ENCODE data around the gene CCL8. TPM values are rescaled to one million over a fixed set of nuclear protein-coding genes. Genes with fewer than 3 reads are reported as not detected.

The CCL8 gene
- total and polyA plus RNA-seq, 10 of the 15 experiments (the other 5 are each of a cell fraction or from before 2014, with no cell fraction given) = not detected

DNA sequence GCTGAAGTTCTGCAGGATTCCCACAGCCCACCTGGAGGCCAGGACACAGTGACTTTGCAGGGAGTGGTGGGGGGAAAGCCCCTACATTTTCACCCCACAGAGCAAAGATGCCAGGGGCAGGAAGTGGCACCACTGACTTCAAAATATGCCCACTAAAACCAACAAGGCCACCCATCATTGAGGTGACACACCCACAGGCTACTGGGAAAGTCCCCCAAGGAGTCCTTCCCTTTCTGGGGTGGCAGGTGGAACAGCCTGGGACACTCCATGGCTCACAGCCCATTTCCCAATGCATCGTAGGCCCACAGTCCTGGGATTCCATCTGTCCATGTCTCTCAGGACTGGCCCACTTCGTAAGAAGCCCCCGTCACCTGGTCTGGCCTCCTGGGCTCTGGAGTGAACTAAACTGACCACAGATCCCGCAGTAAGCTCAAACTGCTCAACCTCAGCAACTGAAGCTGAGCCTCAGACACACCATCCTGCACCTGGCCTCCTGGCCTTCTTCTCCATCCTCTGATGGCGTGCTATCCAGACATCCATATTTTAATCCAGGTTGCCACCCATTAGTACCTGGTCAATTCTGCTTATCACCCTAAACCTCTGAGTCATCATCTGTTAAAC lies 51.3 kb downstream of the CCL8 start:
- ChIA-PET POLR2A (interaction anchor here (2.0 kb wide), 1 partner anchor 13 kb away, joined by 5 read pairs; no protein-coding TSS in a partner anchor), CTCF (interaction anchor here (0.9 to 7.2 kb wide), 3 partner anchors 9 to 28 kb away, joined by 3 to 66 read pairs (median 6); partner anchors contain the start of gene CCL1), RAD21 (ENCODE audit: unreplicated experiment) (no interaction called here), SMC1A (ENCODE audit: uncharacterized antibody, unreplicated experiment) (interaction anchor here (0.6 to 3.4 kb wide), 2 partner anchors 9 to 199 kb away, joined by 4 to 14 read pairs; partner anchors contain the start of gene CCL1)
- 35% methylated on average over 5 of the region's 5 CpGs for WGBS (ENCODE audit: insufficient coverage, insufficient replicate concordance, low lambda C conversion rate, missing lambda C conversion rate)
- no TSS peak for BruUV-seq (replicated peaks)
- Histone ChIP-seq H3K27me3 (replicated peaks in 1 of 2; ENCODE audit: control insufficient read depth in 2 of 2, insufficient read depth in 2 of 2, low read length in 1 of 2) (peaks cover 0 to 12% of the 10 kb centered on the region in 2 experiments; a peak in 2 of 4 replicates), H3K27ac (ENCODE audit: control insufficient read depth, insufficient read depth) (no peak overlapping the region), H3K79me2 (ENCODE audit: control insufficient read depth, insufficient read depth, low read length) (no peaks in the 10 kb centered on the region), H3K4me2 (ENCODE audit: control insufficient read depth, insufficient read depth) (no peak overlapping the region), H3K9me3 (replicated peaks; ENCODE audit: control insufficient read depth, insufficient read depth, low read length) (no peaks in the 10 kb centered on the region), H3K9ac (ENCODE audit: control insufficient read depth, insufficient read depth, low read length) (no peak overlapping the region), H4K20me1 (ENCODE audit: control insufficient read depth, insufficient read depth) (no peaks in the 10 kb centered on the region), H3K4me3 (no peak overlapping the region), H3K4me1 (ENCODE audit: control insufficient read depth, insufficient read depth, low read length) (peaks cover 13% of the 10 kb centered on the region), H3K36me3 (ENCODE audit: control insufficient read depth in 2 of 2, insufficient read depth in 2 of 2, low read length in 1 of 2) (no peaks in the 10 kb centered on the region), H2AFZ (ENCODE audit: control insufficient read depth, low read depth, low read length) (no peak overlapping the region)
- intact Hi-C loops (cut with micrococcal nuclease; ENCODE audit: unreplicated experiment) = loop anchor here (10.0 kb wide), 1 partner anchor 406 kb away; no protein-coding TSS in a partner anchor
- in situ Hi-C loops (cut with MboI) = no loop called here
- no peak; the same call in none of the 3 replicates for ATAC-seq
- FAIRE-seq = no peak
- TF ChIP-seq FOXM1 (IDR thresholded peaks at IDR 0.05; ENCODE audit: low read depth, low read length) (no peak), RAD51 (IDR thresholded peaks at IDR 0.05) (no peak), IKZF2 (IDR thresholded peaks at IDR 0.05) (no peak), ZNF274 (IDR thresholded peaks at IDR 0.05; ENCODE audit: insufficient read depth, insufficient read length) (no peak), POLR2AphosphoS2 (IDR thresholded peaks at IDR 0.05; ENCODE audit: low read depth, low read length) (no peak), RFX5 (IDR thresholded peaks at IDR 0.05; ENCODE audit: low read depth, low read length) (no peak), ZZZ3 (IDR thresholded peaks at IDR 0.05; ENCODE audit: control insufficient read depth, insufficient read length, low read depth) (no peak), YY1 (IDR thresholded peaks at IDR 0.05; ENCODE audit: low read depth, low read length) (no peak), CHD1 (IDR thresholded peaks at IDR 0.05; ENCODE audit: low read depth, low read length) (no peak)
- TF ChIP-seq, protein P1, sequence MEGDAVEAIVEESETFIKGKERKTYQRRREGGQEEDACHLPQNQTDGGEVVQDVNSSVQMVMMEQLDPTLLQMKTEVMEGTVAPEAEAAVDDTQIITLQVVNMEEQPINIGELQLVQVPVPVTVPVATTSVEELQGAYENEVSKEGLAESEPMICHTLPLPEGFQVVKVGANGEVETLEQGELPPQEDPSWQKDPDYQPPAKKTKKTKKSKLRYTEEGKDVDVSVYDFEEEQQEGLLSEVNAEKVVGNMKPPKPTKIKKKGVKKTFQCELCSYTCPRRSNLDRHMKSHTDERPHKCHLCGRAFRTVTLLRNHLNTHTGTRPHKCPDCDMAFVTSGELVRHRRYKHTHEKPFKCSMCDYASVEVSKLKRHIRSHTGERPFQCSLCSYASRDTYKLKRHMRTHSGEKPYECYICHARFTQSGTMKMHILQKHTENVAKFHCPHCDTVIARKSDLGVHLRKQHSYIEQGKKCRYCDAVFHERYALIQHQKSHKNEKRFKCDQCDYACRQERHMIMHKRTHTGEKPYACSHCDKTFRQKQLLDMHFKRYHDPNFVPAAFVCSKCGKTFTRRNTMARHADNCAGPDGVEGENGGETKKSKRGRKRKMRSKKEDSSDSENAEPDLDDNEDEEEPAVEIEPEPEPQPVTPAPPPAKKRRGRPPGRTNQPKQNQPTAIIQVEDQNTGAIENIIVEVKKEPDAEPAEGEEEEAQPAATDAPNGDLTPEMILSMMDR (IDR thresholded peaks at IDR 0.05 in 2 of 3, conservative IDR thresholded peaks at IDR 0.05 in 1 of 3; ENCODE audit: control insufficient read depth in 2 of 3, extremely low read depth in 1 of 3, insufficient read depth in 1 of 3, low read depth in 3 of 3, low read length in 3 of 3) = no peak
- TF ChIP-seq, protein P2, sequence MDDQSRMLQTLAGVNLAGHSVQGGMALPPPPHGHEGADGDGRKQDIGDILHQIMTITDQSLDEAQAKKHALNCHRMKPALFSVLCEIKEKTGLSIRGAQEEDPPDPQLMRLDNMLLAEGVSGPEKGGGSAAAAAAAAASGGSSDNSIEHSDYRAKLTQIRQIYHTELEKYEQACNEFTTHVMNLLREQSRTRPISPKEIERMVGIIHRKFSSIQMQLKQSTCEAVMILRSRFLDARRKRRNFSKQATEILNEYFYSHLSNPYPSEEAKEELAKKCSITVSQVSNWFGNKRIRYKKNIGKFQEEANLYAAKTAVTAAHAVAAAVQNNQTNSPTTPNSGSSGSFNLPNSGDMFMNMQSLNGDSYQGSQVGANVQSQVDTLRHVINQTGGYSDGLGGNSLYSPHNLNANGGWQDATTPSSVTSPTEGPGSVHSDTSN (IDR thresholded peaks at IDR 0.05; ENCODE audit: insufficient replicate concordance, low read depth, low read length) = no peak
- DNase-seq (ENCODE audit: low read depth, low spot score) = no peak
